Fibroblast of lung (primary cell): Measurements from ENCODE around the gene WNT3.

ENCODE experiments used
- EZH2 ChIP-seq: IDR thresholded peaks from 2 replicates; pipeline ENCODE4 v1.5.1; 2012; ENCODE audit warnings: low read length, control low read depth, mild to moderate bottlenecking; ENCODE audit errors: missing control alignments
- TF ChIP-seq, protein P1 (sequence below), 2 donors: IDR thresholded peaks in 1 of 2; conservative IDR thresholded peaks in 1 of 2; 1 replicate in 1 of 2; 2 replicates in 1 of 2; pipeline ENCODE4 v1.5.1; 2011 to 2012; ENCODE audit warnings: low read length in 2 of 2, control low read depth in 1 of 2, inconsistent platforms in 1 of 2, low read depth in 1 of 2, mild to moderate bottlenecking in 1 of 2

DNA sequence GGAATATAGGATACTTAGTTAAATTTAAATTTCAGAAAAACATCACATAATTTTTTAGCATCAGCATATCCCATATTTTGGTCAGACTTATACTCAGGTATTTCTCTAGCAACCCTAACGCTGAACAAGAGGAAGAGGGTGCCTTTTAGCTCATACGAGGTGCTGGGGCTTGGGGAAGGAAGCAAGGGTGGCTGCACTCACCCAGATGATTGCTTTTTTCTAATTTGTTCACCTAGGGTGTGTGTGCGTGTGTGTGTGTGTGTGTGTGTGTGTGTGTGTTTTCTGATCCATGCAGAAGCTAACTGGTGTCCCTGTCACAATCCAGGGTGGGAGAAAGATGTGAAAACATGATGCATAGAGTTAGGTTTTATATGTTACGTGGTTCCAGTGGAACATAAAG lies 81.2 kb downstream of the WNT3 start:
- TF ChIP-seq, protein P1, sequence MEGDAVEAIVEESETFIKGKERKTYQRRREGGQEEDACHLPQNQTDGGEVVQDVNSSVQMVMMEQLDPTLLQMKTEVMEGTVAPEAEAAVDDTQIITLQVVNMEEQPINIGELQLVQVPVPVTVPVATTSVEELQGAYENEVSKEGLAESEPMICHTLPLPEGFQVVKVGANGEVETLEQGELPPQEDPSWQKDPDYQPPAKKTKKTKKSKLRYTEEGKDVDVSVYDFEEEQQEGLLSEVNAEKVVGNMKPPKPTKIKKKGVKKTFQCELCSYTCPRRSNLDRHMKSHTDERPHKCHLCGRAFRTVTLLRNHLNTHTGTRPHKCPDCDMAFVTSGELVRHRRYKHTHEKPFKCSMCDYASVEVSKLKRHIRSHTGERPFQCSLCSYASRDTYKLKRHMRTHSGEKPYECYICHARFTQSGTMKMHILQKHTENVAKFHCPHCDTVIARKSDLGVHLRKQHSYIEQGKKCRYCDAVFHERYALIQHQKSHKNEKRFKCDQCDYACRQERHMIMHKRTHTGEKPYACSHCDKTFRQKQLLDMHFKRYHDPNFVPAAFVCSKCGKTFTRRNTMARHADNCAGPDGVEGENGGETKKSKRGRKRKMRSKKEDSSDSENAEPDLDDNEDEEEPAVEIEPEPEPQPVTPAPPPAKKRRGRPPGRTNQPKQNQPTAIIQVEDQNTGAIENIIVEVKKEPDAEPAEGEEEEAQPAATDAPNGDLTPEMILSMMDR (conservative IDR thresholded peaks at IDR 0.05 in 1 of 2, IDR thresholded peaks at IDR 0.05 in 1 of 2; ENCODE audit: low read depth in 1 of 2, low read length in 2 of 2): no peak
- TF ChIP-seq EZH2: no peak
